Astrocyte (in vitro differentiated cells and primary cell): ENCODE results near the gene OR5AC2. TPM values are rescaled to one million over a fixed set of nuclear protein-coding genes. Genes with fewer than 3 reads are reported as not detected.

Source experiments
- DNase-seq: peaks from one replicate; pipeline ENCODE4 v3.0.0-alpha.2; 2010; ENCODE audit warnings: low read depth
- FAIRE-seq: peaks from 2 replicates; lab custom pipeline; 2011; peaks lifted over from hg19 to GRCh38; lab: Jason Lieb, UNC
- H2AFZ ChIP-seq: 2 replicates; pipeline ENCODE4 v1.6.0; 2012; ENCODE audit warnings: low read depth, low read length, inconsistent platforms
- H3K27ac ChIP-seq: 2 replicates; pipeline ENCODE4 v1.5.1; 2011; ENCODE audit warnings: low read depth, low read length, inconsistent platforms
- H3K27me3 ChIP-seq: 2 replicates; pipeline ENCODE4 v1.6.0; 2011; ENCODE audit warnings: low read length, inconsistent platforms; ENCODE audit not compliant: insufficient read depth
- H3K36me3 ChIP-seq: 2 replicates; pipeline ENCODE4 v1.5.1; 2011; ENCODE audit warnings: low read length, inconsistent platforms; ENCODE audit not compliant: insufficient read depth
- H3K4me1 ChIP-seq: 2 replicates; pipeline ENCODE4 v1.5.1; 2011; ENCODE audit warnings: low read length, inconsistent platforms; ENCODE audit not compliant: insufficient read depth
- H3K4me2 ChIP-seq: 2 replicates; pipeline ENCODE4 v1.6.0; 2012; ENCODE audit warnings: low read length, inconsistent platforms
- H3K4me3 ChIP-seq: 2 replicates; pipeline ENCODE4 v1.5.1; 2011; ENCODE audit warnings: low read depth, mild to moderate bottlenecking, low read length, inconsistent platforms; ENCODE audit not compliant: insufficient read depth
- H3K79me2 ChIP-seq: 2 replicates; pipeline ENCODE4 v1.6.0; 2012; ENCODE audit warnings: mild to moderate bottlenecking, low read length, inconsistent platforms; ENCODE audit not compliant: insufficient read depth
- H3K9ac ChIP-seq: 2 replicates; pipeline ENCODE4 v1.6.0; 2012; ENCODE audit warnings: mild to moderate bottlenecking, low read length, inconsistent platforms
- H3K9me3 ChIP-seq: 2 replicates; pipeline ENCODE4 v1.5.1; 2012; ENCODE audit warnings: low read depth, mild to moderate bottlenecking, low read length, inconsistent platforms; ENCODE audit not compliant: insufficient read depth
- H4K20me1 ChIP-seq: 2 replicates; pipeline ENCODE4 v1.6.0; 2012; ENCODE audit warnings: low read length, inconsistent platforms; ENCODE audit not compliant: insufficient read depth
- H3K27ac Mint-ChIP-seq: one replicate; pipeline ENCODE4 v1.8.0; 2021; ENCODE audit warnings: mild to moderate bottlenecking, mixed read lengths; ENCODE audit not compliant: unreplicated experiment
- H3K27me3 Mint-ChIP-seq: one replicate; pipeline ENCODE4 v1.8.0; 2021; ENCODE audit warnings: low read depth, mixed read lengths; ENCODE audit not compliant: unreplicated experiment
- H3K36me3 Mint-ChIP-seq: one replicate; pipeline ENCODE4 v1.8.0; 2021; ENCODE audit warnings: low read depth, mixed read lengths; ENCODE audit not compliant: unreplicated experiment
- H3K4me1 Mint-ChIP-seq: one replicate; pipeline ENCODE4 v1.8.0; 2021; ENCODE audit warnings: low read depth, mixed read lengths; ENCODE audit not compliant: unreplicated experiment
- H3K4me3 Mint-ChIP-seq: one replicate; pipeline ENCODE4 v1.8.0; 2021; ENCODE audit warnings: mild to moderate bottlenecking, moderate library complexity, mixed read lengths; ENCODE audit not compliant: unreplicated experiment
- H3K9me3 Mint-ChIP-seq: one replicate; pipeline ENCODE4 v1.8.0; 2021; ENCODE audit warnings: mild to moderate bottlenecking, mixed read lengths; ENCODE audit not compliant: unreplicated experiment
- CTCF ChIP-seq: IDR thresholded peaks from 2 replicates; pipeline ENCODE4 v1.5.1; 2011; ENCODE audit warnings: low read depth, mild to moderate bottlenecking, inconsistent platforms, low read length, moderate library complexity; ENCODE audit not compliant: insufficient read depth
- EZH2 ChIP-seq: IDR thresholded peaks from 2 replicates; pipeline ENCODE4 v1.6.1; 2012; ENCODE audit warnings: mild to moderate bottlenecking, low read length, inconsistent platforms; ENCODE audit not compliant: insufficient read depth
- total RNA-seq: library from RNA; stranded (reverse); gene quantifications from 2 replicates; pipeline ENCODE4 v1.2.1, GENCODE V29; 2021

OR5AC2 gene
- total RNA-seq, 1 donor from 2014 or later, result not detected

- no peak overlapping the region for H2AFZ ChIP-seq
- no peaks in the 10 kb centered on the region for H3K36me3 Mint-ChIP-seq
- H3K27ac Mint-ChIP-seq, result no peak overlapping the region
- H3K9ac ChIP-seq, result no peak overlapping the region
- no peaks in the 10 kb centered on the region for H3K27me3 Mint-ChIP-seq
- H3K4me2 ChIP-seq, result no peak overlapping the region
- H3K27me3 ChIP-seq, result no peaks in the 10 kb centered on the region
- TF ChIP-seq CTCF, result no peak
- TF ChIP-seq EZH2, result no peak
- H3K4me3 ChIP-seq, result no peak overlapping the region
- H3K4me3 Mint-ChIP-seq, result no peak overlapping the region
- no peaks in the 10 kb centered on the region for H3K36me3 ChIP-seq
- no peaks in the 10 kb centered on the region for H4K20me1 ChIP-seq
- DNase-seq (no peak), FAIRE-seq (no peak)
- no peaks in the 10 kb centered on the region for H3K4me1 Mint-ChIP-seq
- no peak overlapping the region for H3K27ac ChIP-seq
- no peaks in the 10 kb centered on the region for H3K4me1 ChIP-seq
- peaks cover 5% of the 10 kb centered on the region for H3K9me3 Mint-ChIP-seq
- H3K79me2 ChIP-seq, result no peaks in the 10 kb centered on the region
- H3K9me3 ChIP-seq, result peaks cover 4% of the 10 kb centered on the region
Observed at GRCh38 chr3:98110550-98110908, 23.6 kb downstream of the OR5AC2 start.

- no peak for DNase-seq
- H3K9me3 Mint-ChIP-seq, result peaks cover 10% of the 10 kb centered on the region
- no peak overlapping the region for H3K27ac ChIP-seq
- H3K36me3 ChIP-seq, result no peaks in the 10 kb centered on the region
- H3K27me3 ChIP-seq, result no peaks in the 10 kb centered on the region
- H3K4me3 ChIP-seq, result no peak overlapping the region
- H3K9ac ChIP-seq, result no peak overlapping the region
- H3K4me1 ChIP-seq, result no peaks in the 10 kb centered on the region
- H2AFZ ChIP-seq, result no peak overlapping the region
- no peaks in the 10 kb centered on the region for H3K36me3 Mint-ChIP-seq
- no peak overlapping the region for H3K4me3 Mint-ChIP-seq
- H3K4me2 ChIP-seq, result no peak overlapping the region
- no peaks in the 10 kb centered on the region for H4K20me1 ChIP-seq
- H3K9me3 ChIP-seq, result peaks cover 4% of the 10 kb centered on the region
- H3K27ac Mint-ChIP-seq, result no peak overlapping the region
- H3K4me1 Mint-ChIP-seq, result no peaks in the 10 kb centered on the region
- H3K27me3 Mint-ChIP-seq, result no peaks in the 10 kb centered on the region
- FAIRE-seq, result no peak
- H3K79me2 ChIP-seq, result no peaks in the 10 kb centered on the region
- TF ChIP-seq CTCF, result no peak
- TF ChIP-seq EZH2, result no peak
Observed at GRCh38 chr3:98114264-98114663, 27.3 kb downstream of the OR5AC2 start.

GRCh38 chr3:98115717-98116116 lies 28.7 kb downstream of the OR5AC2 start:
- Histone ChIP-seq H4K20me1 (no peaks in the 10 kb centered on the region), H3K4me1 (no peaks in the 10 kb centered on the region), H3K4me2 (no peak overlapping the region), H2AFZ (no peak overlapping the region), H3K36me3 (no peaks in the 10 kb centered on the region), H3K27ac (no peak overlapping the region), H3K9me3 (peaks cover 4% of the 10 kb centered on the region), H3K4me3 (no peak overlapping the region), H3K9ac (no peak overlapping the region), H3K27me3 (no peaks in the 10 kb centered on the region), H3K79me2 (no peaks in the 10 kb centered on the region)
- Mint-ChIP-seq H3K27me3 (no peaks in the 10 kb centered on the region), H3K9me3 (peaks cover 10% of the 10 kb centered on the region), H3K27ac (no peak overlapping the region), H3K36me3 (no peaks in the 10 kb centered on the region), H3K4me1 (no peaks in the 10 kb centered on the region), H3K4me3 (no peak overlapping the region)
- TF ChIP-seq EZH2, result no peak
- no peak for TF ChIP-seq CTCF
- FAIRE-seq, result no peak
- DNase-seq, result no peak
